HL-60/S4 treated with retinoic acid at 250 ng/mL for 4 days and 3 days (cell line): Measurements from ENCODE around the gene ACP5.
"Not testable (repeated sequence)": the region's sequence is repeated elsewhere in the genome, so short reads cannot be mapped to it uniquely, and the experiment has no call there.

ENCODE experiments used
- in situ Hi-C: fragments of 300-500 bp; cut with MboI; formaldehyde crosslinking; loops from 2 replicates; pipeline ENCODE4 v1.7.0; 2022; ENCODE audit warnings: low sequenced_read_pairs

The ACP5 gene

GRCh38 chr19:11577451-11578257 lies at the start of gene ACP5:
Gene ACP5 (minus strand): TSS chr19:11577645. CDS start chr19:11577317, 328 bp downstream.
- in situ Hi-C loops = no loop called here

- in situ Hi-C loops = no loop called here
These were observed 48.8 kb upstream of the ACP5 start for GRCh38 chr19:11626252-11626651.

GRCh38 chr19:11624069-11624463 lies 46.6 kb upstream of the ACP5 start:
- in situ Hi-C loops = no loop called here

- in situ Hi-C loops = not testable (repeated sequence)
These were observed 45.0 kb upstream of the ACP5 start for GRCh38 chr19:11622401-11622800.

- in situ Hi-C loops = no loop called here
These were observed 43.1 kb upstream of the ACP5 start for GRCh38 chr19:11620553-11620952.

- in situ Hi-C loops = no loop called here
These were observed 40.0 kb upstream of the ACP5 start for GRCh38 chr19:11617180-11618062.

- in situ Hi-C loops = no loop called here
These were observed 35.5 kb upstream of the ACP5 start for GRCh38 chr19:11612816-11613511.

GRCh38 chr19:11611730-11612129 lies 34.3 kb upstream of the ACP5 start:
- in situ Hi-C loops = no loop called here

GRCh38 chr19:11606484-11606883 lies 29.0 kb upstream of the ACP5 start:
- in situ Hi-C loops = no loop called here

GRCh38 chr19:11599704-11600103 lies 22.3 kb upstream of the ACP5 start:
- in situ Hi-C loops = not testable (repeated sequence)

- in situ Hi-C loops = no loop called here
These were observed 21.3 kb upstream of the ACP5 start for GRCh38 chr19:11598746-11599145.

GRCh38 chr19:11598103-11598483 lies 20.6 kb upstream of the ACP5 start:
- in situ Hi-C loops = no loop called here

GRCh38 chr19:11597202-11598102 lies 20.0 kb upstream of the ACP5 start, which contains the start of gene ZNF627:
Gene ZNF627 (plus strand): TSS chr19:11597483. CDS start chr19:11597628, 145 bp downstream.
- in situ Hi-C loops = no loop called here

GRCh38 chr19:11596156-11596555 lies 18.7 kb upstream of the ACP5 start:
- in situ Hi-C loops = no loop called here

GRCh38 chr19:11594084-11594483 lies 16.6 kb upstream of the ACP5 start:
- in situ Hi-C loops = no loop called here

GRCh38 chr19:11587975-11588631 lies 10.7 kb upstream of the ACP5 start:
- in situ Hi-C loops = no loop called here

- in situ Hi-C loops = no loop called here
These were observed 10.0 kb upstream of the ACP5 start for GRCh38 chr19:11587302-11587974.

- in situ Hi-C loops = no loop called here
These were observed 8.9 kb upstream of the ACP5 start for GRCh38 chr19:11586331-11586730.

- in situ Hi-C loops = no loop called here
These were observed 4.3 kb upstream of the ACP5 start for GRCh38 chr19:11581740-11582139.
